GM23338 (cell line): ENCODE results near the gene ISCA1.

Experiments
- CREB1 ChIP-seq: fragments of 250-450 bp; sonication (Bioruptor Pico); IDR thresholded peaks from 2 replicates; pipeline ENCODE4 v1.5.0; 2020; ENCODE audit warnings: low read depth, mild to moderate bottlenecking, moderate library complexity
- CTCF ChIP-seq, 2 experiments: fragments of 200-600 bp in 1 of 2; sonication (generic) in 1 of 2; conservative IDR thresholded peaks; 2 replicates each; pipeline versions ENCODE4 v1.5.1 to v1.6.1; 2016 to 2017; ENCODE audit warnings: antibody characterized with exemption in 2 of 2, low read depth in 2 of 2, mild to moderate bottlenecking in 2 of 2, moderate library complexity in 1 of 2
- ETS1 ChIP-seq: IDR thresholded peaks from 2 replicates; pipeline ENCODE4 v1.6.1; 2016; ENCODE audit warnings: antibody characterized with exemption
- EZH2 ChIP-seq: fragments of 200-600 bp; sonication (generic); IDR thresholded peaks from one replicate; pipeline ENCODE4 v1.8.0; 2017; ENCODE audit warnings: antibody characterized with exemption, mild to moderate bottlenecking, low read depth; ENCODE audit not compliant: unreplicated experiment
- EZH2phosphoT487 ChIP-seq: fragments of 200-600 bp; sonication (generic); IDR thresholded peaks from one replicate; pipeline ENCODE4 v1.8.1; 2018; ENCODE audit warnings: antibody characterized with exemption; ENCODE audit not compliant: unreplicated experiment
- POLR2AphosphoS5 ChIP-seq: IDR thresholded peaks from 2 replicates; pipeline ENCODE4 v1.6.1; 2016; ENCODE audit warnings: antibody characterized with exemption, low read depth
- REST ChIP-seq: IDR thresholded peaks from one replicate; pipeline ENCODE4 v1.6.1; 2018; ENCODE audit warnings: antibody characterized with exemption; ENCODE audit not compliant: unreplicated experiment

GRCh38 chr9:86256653-86257052 is 25.7 kb downstream of the ISCA1 start:
- TF ChIP-seq EZH2phosphoT487 (no peak), REST (no peak), POLR2AphosphoS5 (no peak), CTCF (conservative IDR thresholded peaks at IDR 0.05; ENCODE audit: low read depth in 2 of 2) (no peak), CREB1 (CRISPR knock-in tag) (no peak), ETS1 (no peak), EZH2 (no peak)
